ENCODE results near the gene ERP27.

Gene ERP27

DNA sequence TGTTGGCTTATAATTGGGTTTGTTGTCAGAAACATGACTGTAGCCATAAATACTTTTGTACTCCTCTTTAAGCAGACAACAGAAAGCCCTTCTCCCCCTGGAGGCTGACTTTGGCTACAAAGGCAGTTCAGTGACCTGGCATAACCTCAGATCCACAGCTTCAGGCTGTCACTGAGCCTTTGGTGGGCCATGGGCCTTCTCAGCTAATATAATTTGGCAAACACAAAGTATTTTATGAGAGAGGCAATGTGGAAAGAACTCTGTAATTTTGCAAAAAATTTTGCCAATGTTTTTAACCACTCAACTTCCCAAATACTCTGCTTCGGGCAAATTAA, 37.1 kb downstream of the ERP27 start:
- DNase-seq (ENCODE audit: low spot score) = no peak

DNA sequence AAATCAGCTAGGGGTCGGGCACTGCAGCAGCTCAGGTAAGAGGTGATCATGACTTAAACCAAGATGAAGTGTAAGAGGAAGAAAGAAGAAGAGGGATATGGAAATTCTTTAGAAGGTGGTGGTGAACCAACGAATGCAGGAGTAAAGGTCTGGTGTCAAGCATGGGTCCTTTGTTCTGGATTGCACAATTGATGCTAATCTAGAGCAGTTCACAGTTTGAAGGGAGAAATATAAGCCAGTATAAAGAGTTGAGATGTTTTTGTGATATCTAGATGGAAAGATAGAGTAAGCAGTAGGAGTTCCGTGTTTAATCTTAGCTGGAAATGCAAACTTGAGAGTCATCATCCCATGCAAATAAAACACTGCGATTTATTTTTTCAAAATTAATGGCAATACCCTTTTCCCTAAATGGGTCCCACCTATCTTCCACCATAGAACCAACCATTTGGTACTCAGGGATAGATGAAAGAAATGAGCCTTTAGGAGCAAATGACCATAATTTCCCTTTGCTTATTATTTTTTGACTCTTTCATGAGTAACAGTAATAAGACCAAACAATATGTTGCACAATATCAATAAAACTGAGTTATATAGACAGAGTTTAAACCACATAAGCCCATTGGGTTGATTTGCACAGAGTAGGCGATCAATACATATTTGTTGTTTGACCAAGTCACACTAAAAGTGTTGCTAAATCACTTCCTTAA, 37.7 kb downstream of the ERP27 start:
- DNase-seq (ENCODE audit: low spot score) = no peak

GRCh38 chr12:14896521-14897169, 41.7 kb downstream of the ERP27 start:
- DNase-seq (ENCODE audit: low spot score) = no peak

- no peak for DNase-seq (ENCODE audit: low spot score)
Observed at GRCh38 chr12:14893506-14894250, 44.7 kb downstream of the ERP27 start.

DNA sequence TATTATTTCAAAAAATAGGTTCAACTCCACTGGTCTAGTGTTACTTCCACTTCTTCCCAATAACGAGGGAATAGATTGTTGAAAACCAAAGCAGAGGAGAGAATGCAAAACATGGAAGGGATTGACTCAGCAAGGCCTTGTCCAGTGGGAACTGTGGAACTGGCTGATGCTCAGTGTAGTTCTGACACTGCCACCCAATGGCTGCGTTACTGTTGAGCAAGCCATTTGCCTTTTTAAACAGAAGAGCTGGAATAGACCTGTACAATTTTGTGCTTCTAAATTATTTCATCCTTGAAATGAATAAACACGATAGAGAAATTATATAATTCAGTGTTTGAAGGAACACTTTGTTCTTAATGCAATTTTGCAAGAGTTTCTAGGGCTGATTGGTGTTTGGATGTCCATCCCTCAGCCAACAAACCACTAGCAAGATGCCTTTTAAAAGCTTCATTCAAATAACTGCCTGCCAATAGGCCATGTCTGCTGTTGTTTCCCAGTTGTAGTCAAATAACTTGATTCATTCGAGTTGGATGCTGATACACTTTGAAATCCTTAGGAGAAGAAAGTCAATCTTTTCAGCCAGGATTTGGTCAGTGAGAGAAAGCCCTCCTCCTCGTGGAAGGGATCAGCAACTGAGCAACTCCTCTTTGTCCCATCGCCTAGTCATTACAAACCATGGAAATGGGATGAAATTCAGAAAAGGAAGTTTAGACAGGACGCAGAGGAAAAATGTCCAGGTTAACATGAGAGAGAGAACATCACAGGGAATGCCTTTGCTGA, 45.4 kb downstream of the ERP27 start:
- DNase-seq (ENCODE audit: low spot score) = no peak

GRCh38 chr12:14890701-14891100, 47.6 kb downstream of the ERP27 start:
- no peak for DNase-seq (ENCODE audit: low spot score)

DNA sequence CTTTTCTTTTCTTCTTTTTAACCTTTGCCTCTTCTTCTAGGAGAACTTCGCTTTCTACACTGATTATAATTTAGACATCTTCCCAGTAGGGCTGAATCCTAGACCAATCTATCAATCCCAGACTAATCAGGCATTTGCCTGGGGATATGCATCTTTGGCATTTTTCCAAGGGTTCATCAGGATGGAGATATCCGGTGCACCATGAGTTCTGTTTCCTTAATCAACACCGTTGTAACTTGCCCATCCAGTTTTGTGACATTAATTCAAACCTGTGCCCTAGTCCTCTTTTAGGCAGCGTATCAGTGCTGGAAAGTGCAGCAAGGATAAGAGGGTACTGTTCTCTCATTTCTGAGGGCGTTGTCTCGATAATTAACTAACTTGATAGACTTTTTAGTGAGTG, 52.1 kb downstream of the ERP27 start:
- no peak for DNase-seq (ENCODE audit: low spot score)

GRCh38 chr12:14885718-14886221, 52.6 kb downstream of the ERP27 start, which contains the start of gene MGP:
Gene MGP (minus strand): TSS chr12:14885854. CDS start chr12:14885791, 63 bp downstream.
- peak; percentile 75 for DNase-seq (ENCODE audit: low spot score)

GRCh38 chr12:14884458-14884878, 53.9 kb downstream of the ERP27 start:
- DNase-seq (ENCODE audit: low spot score) = peak; percentile 81

DNA sequence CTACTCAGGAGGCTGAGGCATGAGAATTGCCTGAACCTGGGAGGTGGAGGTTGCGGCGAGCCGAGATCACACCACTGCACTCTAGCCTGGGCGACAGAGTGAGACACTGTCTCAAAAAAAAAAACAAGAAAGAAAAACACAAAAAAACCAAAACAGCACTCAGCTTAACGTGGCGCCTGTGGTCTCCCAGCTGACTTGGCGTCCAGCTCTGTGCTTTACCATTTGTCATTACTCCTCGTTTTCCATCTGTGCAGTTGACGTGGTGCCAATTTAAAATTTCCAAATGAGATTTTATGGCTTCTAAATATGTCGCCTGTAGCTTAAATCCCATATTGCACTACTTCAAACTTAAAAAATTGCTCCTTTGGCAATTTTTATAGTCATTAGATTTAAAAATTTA, 54.7 kb downstream of the ERP27 start:
- DNase-seq (ENCODE audit: low spot score) = no peak

- no peak for DNase-seq (ENCODE audit: low spot score)
Observed at GRCh38 chr12:14880890-14881453, 57.4 kb downstream of the ERP27 start.

DNA sequence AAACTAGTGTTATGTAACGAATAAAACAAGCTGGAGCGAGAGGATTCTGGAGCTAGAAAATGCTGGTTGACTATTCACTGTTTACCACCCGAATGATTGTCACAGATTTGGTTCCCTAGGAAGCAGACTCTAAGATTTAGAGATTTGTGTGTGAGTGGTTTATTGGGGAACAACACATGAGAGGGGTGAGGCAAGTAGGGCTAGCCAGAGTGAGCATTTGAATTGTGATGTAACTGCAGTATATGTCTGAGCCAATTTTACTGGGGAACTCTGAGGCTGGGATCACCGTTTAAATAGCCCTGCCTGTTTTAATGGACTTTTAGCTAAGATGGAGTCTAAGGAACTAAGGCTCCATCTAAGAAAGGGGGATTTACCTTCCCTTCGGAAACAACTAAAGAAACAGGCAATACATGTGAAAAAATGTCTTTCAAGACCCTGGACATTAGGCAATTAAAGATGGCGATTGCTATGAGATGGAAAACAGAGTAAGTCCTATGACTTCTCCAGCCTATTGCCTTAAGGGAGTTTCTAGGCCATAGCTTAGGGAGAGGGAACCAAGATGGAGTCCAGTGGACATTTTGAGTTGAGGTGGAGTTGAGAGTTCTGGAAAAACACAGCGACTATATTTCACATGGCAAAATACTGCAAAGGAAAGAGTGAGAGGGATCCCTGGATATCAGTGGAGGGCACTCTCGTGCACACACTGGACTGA, 59.0 kb downstream of the ERP27 start:
- DNase-seq (ENCODE audit: low spot score) = no peak

DNA sequence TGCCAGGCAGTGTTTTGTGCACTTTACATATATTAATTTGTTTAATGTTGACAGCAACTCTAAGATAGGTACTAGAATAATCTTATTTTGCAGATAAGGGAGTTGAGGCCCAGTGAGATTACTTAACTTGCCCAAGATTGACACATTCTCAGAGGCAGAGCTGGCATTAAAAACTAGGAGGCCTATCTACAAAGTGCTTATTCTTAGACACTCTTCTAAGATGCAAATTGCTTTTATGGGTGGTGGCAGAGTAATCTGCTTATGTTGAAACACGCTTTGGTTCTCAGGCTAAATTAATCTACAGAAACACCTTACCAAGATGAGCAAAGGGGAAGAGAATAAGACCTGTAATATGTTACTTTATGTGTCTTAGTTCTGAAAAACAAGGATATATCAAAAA, 59.8 kb downstream of the ERP27 start:
- DNase-seq (ENCODE audit: low spot score) = no peak

DNA sequence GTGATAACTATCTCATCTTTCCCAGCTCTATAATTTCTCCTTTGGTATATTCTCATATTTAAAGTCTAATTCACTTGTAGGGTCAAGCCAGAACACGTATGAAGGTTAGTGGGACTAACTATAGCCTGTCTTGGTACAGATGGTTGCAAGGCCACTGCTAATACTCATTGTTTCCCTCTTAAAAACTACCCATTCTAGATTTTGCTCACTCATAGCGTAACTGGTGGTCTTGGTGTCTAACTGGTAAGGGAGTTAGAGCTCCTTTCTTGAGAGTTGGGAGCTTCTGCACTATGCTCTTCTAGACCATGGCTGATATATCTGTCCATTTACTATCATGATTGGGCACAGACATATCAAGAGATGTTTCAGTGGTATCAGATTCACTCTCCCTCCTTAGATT, 61.5 kb downstream of the ERP27 start:
- no peak for DNase-seq (ENCODE audit: low spot score)

DNA sequence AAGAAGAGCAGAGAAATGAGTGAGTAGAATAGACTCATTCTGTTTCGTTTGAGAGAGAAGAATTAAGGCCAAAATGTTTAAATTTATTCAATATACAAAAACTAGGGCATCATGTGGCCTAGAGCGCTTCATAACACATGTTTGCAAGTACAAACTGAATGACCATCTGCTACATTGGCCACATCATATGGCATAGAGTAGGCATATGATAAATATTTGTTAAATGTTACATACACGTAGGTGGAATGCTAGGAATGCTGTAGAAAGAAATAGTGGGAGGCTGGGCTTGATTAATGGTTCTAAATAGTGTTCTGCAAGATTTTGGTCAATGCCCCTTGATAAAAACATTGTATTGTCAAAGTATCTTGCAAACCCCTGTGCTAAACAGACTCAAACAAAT, 63.5 kb downstream of the ERP27 start:
- DNase-seq (ENCODE audit: low spot score) = no peak

DNA sequence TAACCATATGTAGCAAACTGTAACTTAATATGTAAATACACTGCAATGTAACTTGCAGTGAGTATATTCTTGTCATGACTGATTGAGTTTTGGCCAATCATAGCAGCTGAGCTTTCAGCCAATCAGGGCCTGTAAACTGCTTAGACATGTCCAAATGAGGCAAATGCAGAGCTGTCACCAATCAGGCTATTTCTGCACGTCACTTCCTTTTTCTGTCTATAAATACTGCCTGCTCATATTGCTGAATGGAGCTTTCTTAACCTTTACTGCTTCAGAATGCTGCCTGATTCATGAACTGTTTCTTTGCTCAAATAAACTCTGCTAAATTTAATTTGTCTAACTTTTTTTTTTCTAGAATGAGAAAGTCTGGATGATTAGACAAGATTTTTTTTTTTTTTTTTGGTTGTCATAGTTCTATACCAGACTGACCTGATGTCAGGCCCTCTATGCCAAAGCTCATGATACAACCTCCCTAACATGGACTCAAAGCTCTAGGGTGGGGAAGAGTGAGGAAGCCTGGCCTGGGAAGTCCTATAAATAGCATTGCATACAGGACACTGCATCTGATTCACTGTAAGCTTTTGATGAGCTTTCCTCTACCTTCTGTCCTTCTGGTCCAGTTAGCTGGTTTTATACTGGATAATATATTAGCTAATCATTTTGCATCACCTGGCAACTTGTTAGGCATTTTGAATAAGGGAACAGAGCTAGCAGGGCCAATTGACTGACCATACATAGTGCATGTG, 64.7 kb downstream of the ERP27 start:
- DNase-seq (ENCODE audit: low spot score) = no peak

GRCh38 chr12:14871886-14872285, 66.5 kb downstream of the ERP27 start:
- DNase-seq (ENCODE audit: low spot score) = no peak

GRCh38 chr12:14871247-14871646, 67.1 kb downstream of the ERP27 start:
- DNase-seq (ENCODE audit: low spot score) = no peak

- no peak for DNase-seq (ENCODE audit: low spot score)
Observed at GRCh38 chr12:14868916-14869506, 69.3 kb downstream of the ERP27 start.
